HFFc6 (cell line): ENCODE measurements around the gene STOX2. TPM values are rescaled to one million over a fixed set of nuclear protein-coding genes. Genes with fewer than 3 reads are reported as not detected.

ENCODE experiments used
- DNase-seq: peaks from one replicate; pipeline ENCODE4 v3.0.0-alpha.2; 2018
- H3K27ac Mint-ChIP-seq: 2 replicates; pipeline ENCODE4 v1.8.0; 2020; ENCODE audit warnings: mild to moderate bottlenecking, mixed read lengths
- H3K27me3 Mint-ChIP-seq: 2 replicates; pipeline ENCODE4 v1.8.0; 2021; ENCODE audit warnings: mild to moderate bottlenecking, moderate library complexity, mixed read lengths; ENCODE audit not compliant: insufficient read depth
- H3K36me3 Mint-ChIP-seq: 2 replicates; pipeline ENCODE4 v1.8.0; 2021; ENCODE audit warnings: low read depth, mixed read lengths
- H3K4me1 Mint-ChIP-seq: 2 replicates; pipeline ENCODE4 v1.8.0; 2020; ENCODE audit warnings: low read depth, mixed read lengths
- H3K4me3 Mint-ChIP-seq: 2 replicates; pipeline ENCODE4 v1.8.0; 2020; ENCODE audit warnings: mild to moderate bottlenecking, moderate library complexity, mixed read lengths
- H3K9me3 Mint-ChIP-seq: 2 replicates; pipeline ENCODE4 v1.8.0; 2020; ENCODE audit warnings: mild to moderate bottlenecking, mixed read lengths
- CTCF ChIP-seq: fragments of 200-600 bp; sonication (generic); IDR thresholded peaks from 2 replicates; pipeline ENCODE4 v1.5.0; 2021; ENCODE audit warnings: antibody characterized with exemption, mild to moderate bottlenecking
- total RNA-seq, 6 experiments: library from RNA; stranded (reverse); fragmentation: NEBNext Ultra II Directional; extraction: Animal tissue kit (Norgen Biotek cat#: 25700); gene quantifications; 2 replicates in 1 of 6; 3 replicates in 5 of 6; pipeline ENCODE4 v1.2.3, GENCODE V29; 2021

The STOX2 gene
- total RNA-seq, 6 experiments from 2014 or later = 0.07 to 0.17 TPM; not detected in 4

GRCh38 chr4:184062769-184063168 lies 157.7 kb downstream of the STOX2 start:
- no peaks in the 10 kb centered on the region; the same call in 1 of the 2 replicates for H3K36me3 Mint-ChIP-seq
- H3K27ac Mint-ChIP-seq = no peak overlapping the region
- no peak for TF ChIP-seq CTCF
- H3K4me3 Mint-ChIP-seq = no peak overlapping the region
- DNase-seq = no peak
- H3K9me3 Mint-ChIP-seq = peaks cover 37% of the 10 kb centered on the region
- no peaks in the 10 kb centered on the region; the same call in 1 of the 2 replicates for H3K27me3 Mint-ChIP-seq
- H3K4me1 Mint-ChIP-seq = no peaks in the 10 kb centered on the region

GRCh38 chr4:184064877-184065276 lies 159.8 kb downstream of the STOX2 start:
- no peak for DNase-seq
- H3K4me1 Mint-ChIP-seq = no peaks in the 10 kb centered on the region
- no peak overlapping the region for H3K4me3 Mint-ChIP-seq
- TF ChIP-seq CTCF = no peak
- H3K27ac Mint-ChIP-seq = no peak overlapping the region
- H3K27me3 Mint-ChIP-seq = no peaks in the 10 kb centered on the region
- no peaks in the 10 kb centered on the region; the same call in 1 of the 2 replicates for H3K36me3 Mint-ChIP-seq
- peaks cover 41% of the 10 kb centered on the region for H3K9me3 Mint-ChIP-seq

- Mint-ChIP-seq H3K27me3 (no peaks in the 10 kb centered on the region), H3K36me3 (no peaks in the 10 kb centered on the region; the same call in 1 of the 2 replicates), H3K4me1 (no peaks in the 10 kb centered on the region), H3K9me3 (peaks cover 36% of the 10 kb centered on the region), H3K27ac (no peak overlapping the region), H3K4me3 (no peak overlapping the region)
- no peak for TF ChIP-seq CTCF
- DNase-seq = no peak
Observed at GRCh38 chr4:184066584-184067300, 161.6 kb downstream of the STOX2 start.

GRCh38 chr4:184067931-184068554 lies 162.9 kb downstream of the STOX2 start:
- no peaks in the 10 kb centered on the region for H3K4me1 Mint-ChIP-seq
- H3K9me3 Mint-ChIP-seq = peaks cover 44% of the 10 kb centered on the region
- H3K27me3 Mint-ChIP-seq = no peaks in the 10 kb centered on the region
- H3K27ac Mint-ChIP-seq = no peak overlapping the region
- no peak for DNase-seq
- no peak overlapping the region for H3K4me3 Mint-ChIP-seq
- H3K36me3 Mint-ChIP-seq = no peaks in the 10 kb centered on the region; the same call in 1 of the 2 replicates
- no peak for TF ChIP-seq CTCF

Other genes starting within 250 kb of the STOX2 start
- gene RWDD4, start 246.1 kb upstream of the STOX2 start, total RNA-seq = 10 to 100 TPM; 26.3 to 30.9 (median 28.9) TPM
- 10 to 100 TPM; 24.8 to 29.5 (median 26.1) TPM for gene TRAPPC11, start 246.0 kb upstream of the STOX2 start, total RNA-seq